Transverse colon (tissue), 4 donors: ENCODE results near the gene ST7L. TPM values are rescaled to one million over a fixed set of nuclear protein-coding genes. Genes with fewer than 3 reads are reported as not detected.

ENCODE experiments used
- DNase-seq: peaks from one replicate; pipeline ENCODE4 v3.0.0-alpha.2; 2019
- H3K27ac ChIP-seq, 4 donors: fragments of 200-600 bp; sonication (generic); 2 replicates each; pipeline ENCODE4 v1.5.1; 2016 to 2018; ENCODE audit warnings: inconsistent platforms in 4 of 4
- H3K27me3 ChIP-seq: fragments of 200-600 bp; sonication (generic); 2 replicates; pipeline ENCODE4 v1.5.1; 2017; ENCODE audit warnings: inconsistent platforms
- H3K36me3 ChIP-seq, 4 donors: fragments of 200-600 bp; sonication (generic); 2 replicates each; pipeline ENCODE4 v1.5.1; 2017 to 2019; ENCODE audit warnings: inconsistent platforms in 4 of 4
- H3K4me1 ChIP-seq, 4 donors: fragments of 200-600 bp; sonication (generic); 2 replicates each; pipeline ENCODE4 v1.5.1; 2017 to 2020; ENCODE audit warnings: inconsistent platforms in 4 of 4
- H3K4me3 ChIP-seq, 4 donors: fragments of 200-600 bp; sonication (generic); 1 replicate in 1 of 4; 2 replicates in 3 of 4; pipeline versions ENCODE4 v1.5.1 to v1.6.1; 2017 to 2019; ENCODE audit warnings: inconsistent platforms in 4 of 4
- H3K9me3 ChIP-seq, 2 donors: fragments of 200-600 bp; sonication (generic); 2 replicates each; pipeline ENCODE4 v1.5.1; 2017 to 2019; ENCODE audit warnings: inconsistent platforms in 2 of 2
- EP300 ChIP-seq: sonication (generic); formaldehyde crosslinking; IDR thresholded peaks from one replicate; pipeline ENCODE4 v1.6.1; 2017; ENCODE audit warnings: antibody characterized with exemption, low read depth
- POLR2A ChIP-seq: fragments of 450-650 bp; IDR thresholded peaks from one replicate; pipeline ENCODE4 v1.6.1; 2016; ENCODE audit warnings: antibody characterized with exemption, mild to moderate bottlenecking, moderate library complexity
- POLR2AphosphoS5 ChIP-seq, 3 donors: sonication (generic); formaldehyde crosslinking; IDR thresholded peaks; one replicate each; pipeline ENCODE4 v1.6.1; 2016; ENCODE audit warnings: antibody characterized with exemption in 3 of 3
- WGBS, 2 donors: methylation state at CpG; one replicate each; pipeline ENCODE4 v1.1.5; 2018; ENCODE audit warnings: low coverage in 1 of 2; 5-methylcytosine and 5-hydroxymethylcytosine counted together
- in situ Hi-C, 4 donors: fragments of 200-750 bp; cut with MboI; loops; one replicate each; pipeline versions ENCODE4 v1.15.0 to v1.15.1; 2017; ENCODE audit warnings: low sequenced_read_pairs in 3 of 4, low pct_ligation_motif_present in 1 of 4, low pct_unique_long_range_greater_than_20kb in 1 of 4
- intact Hi-C: fragments of 100-400 bp; cut with DNase I; formaldehyde crosslinking; loops from one replicate; pipeline ENCODE4 v1.15.1; 2023; ENCODE audit warnings: low total_unique reads
- total RNA-seq, 4 donors: library from RNA; depleted of rRNA; stranded (reverse); fragments of >200 nt; gene quantifications; one replicate each; pipeline ENCODE4 v1.1.0, GENCODE V29; 2016
- TF ChIP-seq, protein P1 (sequence below), 5 experiments: fragments of 200-600 bp in 3 of 5; fragments of 450-650 bp in 2 of 5; sonication (generic) in 3 of 5; IDR thresholded peaks; 1 replicate in 2 of 5; 2 replicates in 3 of 5; pipeline ENCODE4 v1.5.1; 2016 to 2017; ENCODE audit warnings: antibody characterized with exemption in 5 of 5, inconsistent platforms in 3 of 5, mild to moderate bottlenecking in 2 of 5, moderate library complexity in 1 of 5

ST7L gene
- total RNA-seq, 4 donors from 2014 or later = 7.0 to 37.4 (median 24.9) TPM

DNA sequence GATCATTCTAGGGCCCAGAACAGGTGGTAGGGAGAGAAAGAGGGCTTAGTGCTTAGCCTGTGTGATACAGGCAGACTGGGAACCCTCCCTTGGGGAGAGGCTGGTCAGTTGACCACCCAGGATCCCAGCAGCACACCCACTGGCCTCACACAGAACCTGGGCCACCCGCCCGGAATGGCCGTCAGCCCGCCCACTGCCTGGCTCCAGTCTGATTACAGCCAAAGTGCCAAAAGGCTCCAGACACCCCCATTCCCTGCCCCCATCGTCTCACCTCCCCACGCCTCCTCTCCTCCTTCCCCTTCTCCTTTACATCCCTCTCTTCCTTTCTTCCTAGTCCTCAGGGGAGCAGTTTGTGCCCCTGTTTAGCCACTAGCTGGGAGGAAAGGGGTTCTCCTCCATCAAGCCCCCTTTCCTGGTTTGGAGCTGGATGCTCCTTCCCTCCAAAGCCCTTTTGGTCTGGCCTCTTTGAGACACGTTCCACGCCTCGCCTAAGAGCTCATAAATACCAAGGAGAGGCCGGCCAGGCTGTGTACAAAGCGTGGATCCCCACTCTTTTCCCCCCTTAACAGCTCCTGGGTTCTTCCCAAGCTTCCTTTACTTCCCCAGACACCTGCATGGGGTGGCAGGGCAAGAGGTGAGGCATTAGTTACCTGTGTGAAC, 114.8 kb downstream of the ST7L start:
- intact Hi-C loops = no loop called here
- 21 to 65% methylated on average over 5 to 11 of the region's 11 CpGs for WGBS, 2 donors

DNA sequence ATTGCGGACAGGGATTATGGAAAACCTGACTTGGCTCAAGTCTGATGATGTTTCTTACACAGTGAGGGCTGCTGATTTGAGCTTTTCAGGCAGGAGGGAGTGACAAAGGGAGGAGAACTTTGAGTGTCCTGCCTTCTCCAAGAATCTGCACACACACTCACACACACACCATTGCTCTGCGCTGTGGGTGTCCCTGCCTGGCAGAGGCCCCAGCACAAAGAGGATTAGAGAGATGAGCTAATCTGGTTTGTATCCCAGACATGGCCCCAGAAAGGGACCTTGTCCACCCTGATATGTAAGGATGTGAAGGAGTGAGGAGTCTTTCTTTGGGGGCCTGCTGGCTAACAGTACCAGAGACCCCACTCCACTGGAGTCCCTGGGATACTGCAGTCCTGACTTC, 116.1 kb downstream of the ST7L start:
- H3K36me3 ChIP-seq = no peaks in the 10 kb centered on the region
- H3K4me1 ChIP-seq = peaks cover 7 to 18% (median 14%) of the 10 kb centered on the region in 4 donors
- H3K27ac ChIP-seq = peak overlapping the region in 2 of 4 donors; percentile 46 to 54
- no peak for DNase-seq
- H3K4me3 ChIP-seq = no peak overlapping the region
- WGBS, 2 donors = 74 to 89% methylated on average over 1 to 2 of the region's 2 CpGs
- H3K27me3 ChIP-seq = peaks cover 33% of the 10 kb centered on the region
- H3K9me3 ChIP-seq = no peaks in the 10 kb centered on the region
- in situ Hi-C loops = loop anchor here in 3 of 4 donors (5.0 to 25.0 kb wide), 3 partner anchors 109 to 204 kb away; partner anchors contain the start of genes CAPZA1 (in 2 of the 3), ST7L (in 2 of the 3) and RHOC (in 1 of the 3)
- no peak for TF ChIP-seq POLR2AphosphoS5 (IDR thresholded peaks at IDR 0.05)
- no peak for TF ChIP-seq POLR2A
- TF ChIP-seq, protein P1, sequence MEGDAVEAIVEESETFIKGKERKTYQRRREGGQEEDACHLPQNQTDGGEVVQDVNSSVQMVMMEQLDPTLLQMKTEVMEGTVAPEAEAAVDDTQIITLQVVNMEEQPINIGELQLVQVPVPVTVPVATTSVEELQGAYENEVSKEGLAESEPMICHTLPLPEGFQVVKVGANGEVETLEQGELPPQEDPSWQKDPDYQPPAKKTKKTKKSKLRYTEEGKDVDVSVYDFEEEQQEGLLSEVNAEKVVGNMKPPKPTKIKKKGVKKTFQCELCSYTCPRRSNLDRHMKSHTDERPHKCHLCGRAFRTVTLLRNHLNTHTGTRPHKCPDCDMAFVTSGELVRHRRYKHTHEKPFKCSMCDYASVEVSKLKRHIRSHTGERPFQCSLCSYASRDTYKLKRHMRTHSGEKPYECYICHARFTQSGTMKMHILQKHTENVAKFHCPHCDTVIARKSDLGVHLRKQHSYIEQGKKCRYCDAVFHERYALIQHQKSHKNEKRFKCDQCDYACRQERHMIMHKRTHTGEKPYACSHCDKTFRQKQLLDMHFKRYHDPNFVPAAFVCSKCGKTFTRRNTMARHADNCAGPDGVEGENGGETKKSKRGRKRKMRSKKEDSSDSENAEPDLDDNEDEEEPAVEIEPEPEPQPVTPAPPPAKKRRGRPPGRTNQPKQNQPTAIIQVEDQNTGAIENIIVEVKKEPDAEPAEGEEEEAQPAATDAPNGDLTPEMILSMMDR (IDR thresholded peaks at IDR 0.05) = no peak
- no peak for TF ChIP-seq EP300
- intact Hi-C loops = no loop called here

More for the DNA sequence above, 114.8 kb downstream of the ST7L start:
- in situ Hi-C loops = loop anchor here in 3 of 4 donors (5.0 to 25.0 kb wide), 3 partner anchors 108 to 203 kb away; partner anchors contain the start of genes CAPZA1 (in 2 of the 3), ST7L (in 2 of the 3) and RHOC (in 1 of the 3)
- Histone ChIP-seq H3K4me1 (peaks cover 14 to 29% (median 26%) of the 10 kb centered on the region in 4 donors), H3K4me3 (no peak overlapping the region), H3K27ac (no peak overlapping the region), H3K27me3 (peaks cover 46% of the 10 kb centered on the region), H3K36me3 (no peaks in the 10 kb centered on the region), H3K9me3 (no peaks in the 10 kb centered on the region)
- no peak for DNase-seq
- no peak for TF ChIP-seq POLR2A
- no peak for TF ChIP-seq EP300
- TF ChIP-seq, protein P1 (IDR thresholded peaks at IDR 0.05) = no peak
- TF ChIP-seq POLR2AphosphoS5 (IDR thresholded peaks at IDR 0.05) = no peak

DNA sequence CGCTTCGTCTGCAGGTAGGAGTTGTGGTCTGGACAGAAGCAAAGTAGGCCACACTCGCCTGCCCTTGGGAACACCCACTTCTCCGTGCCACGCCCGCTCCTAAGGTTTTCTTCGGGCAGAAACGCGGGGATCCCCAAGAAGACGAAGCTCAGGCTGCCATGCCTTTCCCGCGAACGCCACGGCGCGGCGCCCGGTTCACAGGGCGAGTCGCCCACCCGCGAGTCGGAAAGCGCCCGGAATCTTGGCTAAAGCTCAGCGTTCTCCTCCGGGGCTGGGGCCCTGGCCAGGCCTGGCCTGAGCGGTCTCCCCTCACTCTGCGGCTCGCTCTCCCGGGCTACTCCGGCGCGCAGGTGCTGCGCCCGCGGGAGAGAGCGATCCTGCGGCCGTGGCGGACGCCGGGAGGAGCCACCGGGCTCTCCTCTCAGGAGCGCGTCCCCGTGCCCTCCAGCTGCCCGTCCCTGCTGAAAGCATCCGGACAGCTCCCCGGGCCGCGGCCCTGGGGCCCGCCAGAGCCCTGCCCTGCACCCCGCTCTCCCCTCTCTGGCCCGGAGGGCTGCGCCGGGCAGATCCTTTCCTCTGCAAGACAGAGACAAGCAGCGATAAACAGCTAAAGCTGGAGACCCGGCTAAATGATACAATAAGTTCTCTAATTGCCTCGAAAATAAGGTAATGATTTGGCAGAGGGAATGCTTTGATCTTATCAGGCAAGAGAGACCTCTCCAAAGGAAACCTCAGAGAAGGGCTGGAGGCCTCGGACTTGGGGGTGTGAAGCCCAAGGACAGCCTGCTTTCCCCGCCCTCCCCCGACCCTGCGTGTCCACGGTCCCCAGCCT, 116.9 kb downstream of the ST7L start:
- DNase-seq = peak; percentile 79
- peaks cover 27% of the 10 kb centered on the region for H3K27me3 ChIP-seq
- peak overlapping the region; percentile 26 to 56 (median 50) for H3K27ac ChIP-seq
- peak overlapping the region; percentile 25 to 69 (median 43) for H3K4me3 ChIP-seq
- in situ Hi-C loops = loop anchor here in 3 of 4 donors (5.0 to 25.0 kb wide), 3 partner anchors 110 to 205 kb away; partner anchors contain the start of genes CAPZA1 (in 2 of the 3), ST7L (in 2 of the 3) and RHOC (in 1 of the 3)
- 5% methylated on average over 46 of the region's 65 CpGs; no CpG with 5 or more reads in 1 of the 2 donors for WGBS, 2 donors
- no peak for TF ChIP-seq POLR2A
- TF ChIP-seq EP300 = no peak
- peak in 1 of 3 donors; percentile 10 for TF ChIP-seq POLR2AphosphoS5 (IDR thresholded peaks at IDR 0.05)
- TF ChIP-seq, protein P1 (IDR thresholded peaks at IDR 0.05) = peak; percentile 61 to 83 (median 69)
- H3K9me3 ChIP-seq = no peaks in the 10 kb centered on the region
- intact Hi-C loops = no loop called here
- peaks cover 4 to 14% (median 11%) of the 10 kb centered on the region in 4 donors for H3K4me1 ChIP-seq
- no peaks in the 10 kb centered on the region for H3K36me3 ChIP-seq

DNA sequence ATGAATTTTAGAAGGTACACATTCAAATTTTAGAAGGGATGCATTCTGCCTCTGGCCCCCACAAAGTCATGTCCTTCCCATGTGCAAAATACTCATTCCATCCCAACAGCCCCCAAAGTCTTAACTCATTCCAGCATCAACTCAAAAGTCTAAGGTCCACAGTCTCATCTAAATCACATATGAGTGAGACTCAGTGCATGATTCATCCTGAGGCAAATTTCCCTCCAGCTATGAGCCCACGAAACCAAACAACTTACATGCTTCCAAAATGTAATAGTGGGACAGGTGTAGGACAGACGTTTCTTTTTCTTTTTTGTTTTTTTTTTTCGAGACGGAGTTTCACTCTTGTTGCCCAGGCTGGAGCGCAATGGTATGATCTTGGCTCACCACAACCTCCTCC, 122.7 kb downstream of the ST7L start:
- 82 to 88% methylated on average over 5 of the region's 5 CpGs for WGBS, 2 donors
- Histone ChIP-seq H3K36me3 (no peaks in the 10 kb centered on the region), H3K27ac (no peak overlapping the region), H3K27me3 (peaks cover 7% of the 10 kb centered on the region), H3K9me3 (no peaks in the 10 kb centered on the region), H3K4me3 (no peak overlapping the region), H3K4me1 (peaks cover 0 to 2% (median under 1%) of the 10 kb centered on the region in 4 donors)
- TF ChIP-seq, protein P1 (IDR thresholded peaks at IDR 0.05) = no peak
- no peak for TF ChIP-seq EP300
- TF ChIP-seq POLR2AphosphoS5 (IDR thresholded peaks at IDR 0.05) = no peak
- no peak for TF ChIP-seq POLR2A
- in situ Hi-C loops = no loop called here
- DNase-seq = no peak
- intact Hi-C loops = no loop called here
